ENCODE data around the gene ZCCHC24. TPM values are rescaled to one million over a fixed set of nuclear protein-coding genes. Genes with fewer than 3 reads are reported as not detected.
"Not testable (repeated sequence)": the region's sequence is repeated elsewhere in the genome, so short reads cannot be mapped to it uniquely, and the experiment has no call there.

ZCCHC24 gene
- total and polyA plus RNA-seq, 7 donors, result 11.2 to 112 (median 43.0) TPM

DNA sequence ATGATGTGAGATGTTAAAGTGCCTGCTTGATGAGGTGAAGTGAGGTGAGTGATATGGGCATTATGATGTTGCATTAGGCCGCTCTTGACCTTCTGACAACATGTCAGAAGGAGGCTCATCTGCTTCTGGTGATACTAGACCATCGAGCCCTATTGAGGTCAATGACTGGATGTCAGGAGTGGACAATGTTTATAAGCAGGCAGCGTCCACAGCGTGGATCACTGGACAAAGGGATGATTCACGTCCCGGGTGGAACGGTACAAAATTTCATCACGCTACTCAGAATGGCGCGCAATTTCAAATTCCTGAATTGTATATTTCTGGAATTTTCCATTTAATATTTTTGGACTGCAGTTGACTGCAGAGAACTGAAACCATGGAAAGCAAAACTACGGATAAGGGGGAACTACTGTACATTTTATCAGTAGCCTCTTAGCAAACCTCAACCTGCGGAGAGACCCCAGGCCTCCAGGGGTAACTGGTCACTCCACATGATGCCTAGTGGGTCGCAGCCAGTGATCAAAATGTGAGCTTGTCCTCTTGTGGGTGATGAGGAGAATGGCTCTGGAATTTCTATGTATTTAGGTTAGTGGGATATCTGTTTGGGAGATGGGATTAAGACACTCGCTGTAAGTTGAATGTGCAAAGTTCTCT, 5.7 kb upstream of the ZCCHC24 start:
- DNase-seq (no peak), ATAC-seq (no peak)
- no peaks in the 10 kb centered on the region for H3K27me3 ChIP-seq (ENCODE audit: insufficient read depth in 3 of 3, low read length in 2 of 3)
- intact Hi-C loops (cut with DNase I), result no loop called here
- H3K4me3 ChIP-seq, result no peak overlapping the region
- 93 to 97% (median 96%) methylated on average over 14 of the region's 14 CpGs for WGBS, 3 donors
- no peaks in the 10 kb centered on the region for H3K36me3 ChIP-seq (ENCODE audit: insufficient read depth in 1 of 2, low read depth in 1 of 2)
- H3K4me1 ChIP-seq, result peaks cover 31% of the 10 kb centered on the region
- H3K9me3 ChIP-seq, result no peaks in the 10 kb centered on the region
- TF ChIP-seq CTCF (IDR thresholded peaks at IDR 0.05), result no peak
- H3K27ac ChIP-seq, result no peak overlapping the region

DNA sequence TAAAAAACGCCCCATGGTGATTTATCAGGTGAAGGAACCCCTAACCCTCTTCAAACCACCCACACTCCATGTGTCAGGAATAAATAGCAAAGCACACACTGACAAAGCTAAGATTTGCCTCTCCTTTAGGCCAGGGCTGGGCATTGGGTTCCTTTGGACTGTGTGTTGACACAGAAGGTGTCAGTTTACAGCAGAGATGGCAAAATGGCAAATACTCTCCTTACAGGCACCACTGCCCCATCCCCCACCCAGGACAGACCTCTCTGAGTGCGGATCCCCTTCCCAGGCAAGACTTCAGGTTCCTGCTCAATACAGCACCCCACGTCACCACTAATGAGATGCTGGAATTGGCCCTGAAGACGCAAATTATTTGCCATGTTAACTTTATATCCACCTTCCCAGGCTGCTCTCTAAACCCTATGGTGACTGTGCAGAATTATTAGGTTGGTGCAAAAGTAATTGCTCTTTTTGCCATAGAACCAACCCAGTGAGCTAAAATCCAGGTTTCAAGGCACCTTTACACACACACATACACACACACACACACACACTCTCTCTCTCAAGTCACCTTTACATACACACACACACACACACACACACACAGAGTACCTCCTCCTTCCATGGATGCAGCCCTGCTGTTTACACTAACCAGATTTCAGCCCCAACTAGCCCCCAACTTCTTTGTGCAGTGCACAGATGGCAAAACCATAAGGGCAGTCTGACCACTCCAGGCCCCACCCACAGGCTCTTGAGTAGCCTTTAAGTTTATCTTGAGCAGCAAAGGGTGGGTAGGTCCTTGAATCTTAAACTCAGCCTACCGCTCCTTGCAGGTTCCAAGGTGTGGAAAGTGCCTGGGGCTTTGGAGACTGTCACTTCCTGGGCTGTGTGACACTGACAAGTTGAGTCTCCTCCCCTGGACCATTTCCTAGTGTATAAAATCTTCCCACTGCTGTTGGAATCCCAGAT, 4.0 kb upstream of the ZCCHC24 start:
- no peaks in the 10 kb centered on the region for H3K9me3 ChIP-seq
- ATAC-seq, result peak; percentile 22 to 62 (median 53)
- intact Hi-C loops (cut with DNase I), result no loop called here
- H3K36me3 ChIP-seq (ENCODE audit: insufficient read depth in 1 of 2, low read depth in 1 of 2), result no peaks in the 10 kb centered on the region
- no peak overlapping the region for H3K4me3 ChIP-seq
- peaks cover 31% of the 10 kb centered on the region for H3K4me1 ChIP-seq
- 50 to 72% (median 53%) methylated on average over 5 of the region's 5 CpGs for WGBS, 3 donors
- H3K27ac ChIP-seq, result peak overlapping the region; percentile 93
- TF ChIP-seq CTCF (IDR thresholded peaks at IDR 0.05), result no peak
- DNase-seq, result peak in 1 of 2 donors; percentile 76
- H3K27me3 ChIP-seq (ENCODE audit: insufficient read depth in 3 of 3, low read length in 2 of 3), result no peaks in the 10 kb centered on the region

GRCh38 chr10:79448732-79449049, 3.3 kb upstream of the ZCCHC24 start:
- intact Hi-C loops (cut with DNase I), result no loop called here
- Histone ChIP-seq H3K36me3 (ENCODE audit: insufficient read depth in 1 of 2, low read depth in 1 of 2) (no peaks in the 10 kb centered on the region), H3K4me1 (peaks cover 31% of the 10 kb centered on the region), H3K4me3 (no peak overlapping the region), H3K27ac (peak overlapping the region; percentile 93), H3K9me3 (no peaks in the 10 kb centered on the region), H3K27me3 (ENCODE audit: insufficient read depth in 3 of 3, low read length in 2 of 3) (no peaks in the 10 kb centered on the region)
- 70 to 90% (median 74%) methylated on average over 2 of the region's 2 CpGs for WGBS, 3 donors
- DNase-seq (no peak), ATAC-seq (no peak)
- no peak for TF ChIP-seq CTCF (IDR thresholded peaks at IDR 0.05)

DNA sequence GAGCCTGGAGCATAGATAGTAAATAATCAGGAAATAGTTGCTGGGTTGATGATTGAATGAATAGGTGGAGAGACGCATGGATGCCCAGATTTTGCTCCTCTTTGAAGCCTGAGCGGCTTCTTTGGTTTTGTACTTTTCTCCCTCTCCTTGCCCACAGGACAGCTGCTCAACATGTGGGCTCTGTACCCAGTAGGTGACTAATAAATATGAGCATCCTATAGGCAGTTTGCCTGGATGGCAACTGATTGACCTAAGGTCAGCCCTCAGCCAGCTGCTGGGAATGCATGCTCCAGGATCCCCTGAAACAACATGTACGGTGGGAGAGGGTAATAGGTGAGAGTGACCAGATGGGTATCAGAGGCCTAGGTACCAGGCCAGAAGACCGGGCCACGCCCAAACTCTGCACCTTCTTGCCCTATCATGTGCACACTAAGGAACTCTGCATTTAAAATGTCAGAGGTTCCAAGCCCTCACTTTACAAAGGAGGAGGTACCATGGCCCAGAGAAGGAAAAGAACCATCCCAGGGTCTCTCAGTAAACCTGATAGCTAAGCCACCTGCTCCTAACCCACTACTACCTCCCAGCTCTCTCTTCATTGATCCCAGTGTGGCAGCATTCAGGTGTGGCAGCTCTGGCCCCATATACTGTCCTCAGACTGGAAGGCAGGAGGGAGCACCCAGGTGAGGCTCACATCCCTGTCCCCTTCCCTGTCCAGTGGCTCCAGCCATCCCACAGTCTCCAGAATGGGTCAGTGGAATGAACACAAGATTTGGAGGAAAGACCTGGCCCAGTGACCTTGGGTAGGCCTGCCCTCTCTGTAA, 2.7 kb upstream of the ZCCHC24 start:
- peaks cover 35% of the 10 kb centered on the region for H3K4me1 ChIP-seq
- DNase-seq (no peak), ATAC-seq (no peak)
- intact Hi-C loops (cut with DNase I), result loop anchor here in 1 of 2 donors (2.0 kb wide), 1 partner anchor 13 kb away; no protein-coding TSS in a partner anchor
- no peak overlapping the region for H3K4me3 ChIP-seq
- WGBS, 3 donors, result 92 to 95% (median 92%) methylated on average over 5 of the region's 5 CpGs
- peak overlapping the region; percentile 93 for H3K27ac ChIP-seq
- no peaks in the 10 kb centered on the region for H3K27me3 ChIP-seq (ENCODE audit: insufficient read depth in 3 of 3, low read length in 2 of 3)
- H3K36me3 ChIP-seq (ENCODE audit: insufficient read depth in 1 of 2, low read depth in 1 of 2), result no peaks in the 10 kb centered on the region
- no peak for TF ChIP-seq CTCF (IDR thresholded peaks at IDR 0.05)
- no peaks in the 10 kb centered on the region for H3K9me3 ChIP-seq

- WGBS, 3 donors, result 78 to 86% (median 80%) methylated on average over 6 of the region's 6 CpGs
- H3K9me3 ChIP-seq; H3K4me3 ChIP-seq; ATAC-seq; H3K27me3 ChIP-seq (ENCODE audit: insufficient read depth in 3 of 3, low read length in 2 of 3); DNase-seq; H3K36me3 ChIP-seq (ENCODE audit: insufficient read depth in 1 of 2, low read depth in 1 of 2): not testable (repeated sequence)
- Histone ChIP-seq H3K27ac (peak overlapping the region; percentile 93), H3K4me1 (peaks cover 43% of the 10 kb centered on the region)
- intact Hi-C loops (cut with DNase I), result loop anchor here in 1 of 2 donors (2.0 kb wide), 1 partner anchor 14 kb away; no protein-coding TSS in a partner anchor
Observed at GRCh38 chr10:79447249-79447648, 1.8 kb upstream of the ZCCHC24 start.
